PC-3 (cell line): ENCODE data around the gene DTNBP1. TPM values are rescaled to one million over a fixed set of nuclear protein-coding genes. Genes with fewer than 3 reads are reported as not detected.

Experiments
- ATAC-seq: fragments of 200-7000 bp; cut with Tn5 transposase; 2 replicates; pipeline ENCODE4 v1.9.1; 2020; ENCODE audit warnings: mild to moderate bottlenecking, moderate library complexity
- BruUV-seq: library from RNA; stranded (reverse); fragments of 400-500 nt; replicated peaks from 2 replicates; lab custom pipeline; 2021; lab: Mats Ljungman, UMichigan
- CTCF ChIA-PET: fragments of 300-600 bp; sonication (Branson Sonifier 250); formaldehyde crosslinking; loops from one replicate; lab custom pipeline; 2022; ENCODE audit warnings: antibody characterized with exemption; lab: Charles Lee
- POLR2A ChIA-PET: fragments of 300-600 bp; sonication (Branson Sonifier 250); formaldehyde crosslinking; loops from one replicate; lab custom pipeline; 2022; ENCODE audit warnings: antibody characterized with exemption; ENCODE audit not compliant: unreplicated experiment; lab: Charles Lee
- DNase-seq: peaks from one replicate; pipeline ENCODE4 v3.0.0-alpha.2; 2015
- H2AFZ ChIP-seq: fragments of 300-600 bp; sonication (generic); 2 replicates; pipeline ENCODE4 v1.6.0; 2016; ENCODE audit warnings: antibody characterized with exemption, low read length
- H3F3A ChIP-seq: fragments of 300-600 bp; sonication (generic); one replicate; pipeline ENCODE4 v1.6.0; 2017; ENCODE audit warnings: antibody characterized with exemption, low read length, control low read depth, mild to moderate bottlenecking; ENCODE audit not compliant: unreplicated experiment
- H3K27ac ChIP-seq: fragments of 300-600 bp; sonication (generic); 2 replicates; pipeline ENCODE4 v1.5.1; 2016; ENCODE audit warnings: mild to moderate bottlenecking, low read length
- H3K27me3 ChIP-seq: fragments of 300-600 bp; sonication (generic); 2 replicates; pipeline ENCODE4 v1.6.1; 2016; ENCODE audit warnings: low read length, mixed read lengths
- H3K36me3 ChIP-seq: fragments of 300-600 bp; sonication (generic); 2 replicates; pipeline ENCODE4 v1.6.1; 2016; ENCODE audit warnings: low read depth, mixed run types, low read length, mixed read lengths
- H3K4me1 ChIP-seq: fragments of 300-600 bp; sonication (generic); 2 replicates; pipeline ENCODE4 v1.5.1; 2016; ENCODE audit warnings: low read length; ENCODE audit not compliant: insufficient read depth
- H3K4me2 ChIP-seq: fragments of 300-600 bp; sonication (generic); 2 replicates; pipeline ENCODE4 v1.6.0; 2016; ENCODE audit warnings: low read length
- H3K4me3 ChIP-seq: fragments of 300-600 bp; sonication (generic); 2 replicates; pipeline ENCODE4 v1.5.1; 2016; ENCODE audit warnings: mild to moderate bottlenecking, low read length, mixed read lengths
- H3K79me2 ChIP-seq: fragments of 300-600 bp; sonication (generic); 2 replicates; pipeline ENCODE4 v1.6.1; 2017; ENCODE audit warnings: low read length, mixed read lengths
- H3K9ac ChIP-seq: fragments of 300-600 bp; sonication (generic); 2 replicates; pipeline ENCODE4 v1.6.0; 2016; ENCODE audit warnings: mild to moderate bottlenecking, low read length
- H3K9me2 ChIP-seq: fragments of 300-600 bp; sonication (generic); replicated peaks from 2 replicates; pipeline ENCODE4 v1.6.1; 2016; ENCODE audit warnings: mixed run types, low read length, mixed read lengths
- H3K9me3 ChIP-seq: fragments of 300-600 bp; sonication (generic); 2 replicates; pipeline ENCODE4 v1.6.1; 2016; ENCODE audit warnings: low read length, mixed read lengths
- H4K20me1 ChIP-seq: fragments of 300-600 bp; sonication (generic); 2 replicates; pipeline ENCODE4 v1.6.1; 2016; ENCODE audit warnings: low read length, mixed read lengths
- EZH2 ChIP-seq: fragments of 300-600 bp; sonication (generic); IDR thresholded peaks from one replicate; pipeline ENCODE4 v1.6.1; 2017; ENCODE audit warnings: antibody characterized with exemption, mild to moderate bottlenecking, low read length; ENCODE audit not compliant: unreplicated experiment
- EZH2phosphoT487 ChIP-seq: fragments of 300-600 bp; sonication (generic); IDR thresholded peaks from 2 replicates; pipeline ENCODE4 v1.6.1; 2018; ENCODE audit warnings: mild to moderate bottlenecking, antibody characterized with exemption, low read length, borderline replicate concordance
- intact Hi-C: fragments of 100-400 bp; cut with micrococcal nuclease; formaldehyde crosslinking; loops from 2 replicates; pipeline ENCODE4 v1.9.0; 2023
- total RNA-seq: library from RNA; depleted of rRNA; stranded (reverse); fragments of >200 nt; gene quantifications from 2 replicates; pipeline ENCODE4 v1.2.3, GENCODE V29; 2014
- TF ChIP-seq, protein P1 (sequence below): fragments of 300-600 bp; sonication (generic); conservative IDR thresholded peaks from 2 replicates; pipeline ENCODE4 v1.5.1; 2017; ENCODE audit warnings: antibody characterized with exemption, low read depth, mild to moderate bottlenecking, low read length

The DTNBP1 gene
- total RNA-seq, 1 experiment from 2014 or later: 7.9 TPM

DNA sequence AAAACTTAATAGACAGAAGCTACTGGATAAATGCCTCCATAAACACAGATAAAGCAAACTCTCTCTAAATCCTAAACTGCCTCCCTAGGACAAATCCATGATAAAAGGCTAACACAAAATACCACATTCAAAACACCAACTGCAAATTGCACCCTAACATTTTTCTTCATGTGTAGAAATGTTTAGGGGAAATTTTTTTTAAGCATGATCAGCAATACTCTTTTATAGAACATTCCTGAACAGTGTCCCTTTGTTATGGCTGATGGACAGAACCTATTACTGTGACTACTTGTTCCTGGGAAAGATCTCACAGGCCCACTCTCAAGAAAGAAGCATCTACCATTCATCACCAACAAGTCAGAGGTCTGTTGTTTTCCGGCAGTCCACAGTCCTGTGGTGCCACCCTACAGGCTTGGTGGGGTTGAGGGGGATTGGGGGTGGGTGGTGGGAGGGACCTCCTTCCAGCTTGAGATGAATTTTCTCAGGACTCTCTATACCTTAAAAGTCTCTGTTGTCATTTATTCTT is 64.5 kb downstream of the DTNBP1 start:
- Histone ChIP-seq H3K9me3 (no peaks in the 10 kb centered on the region), H3K4me3 (no peak overlapping the region), H3F3A (no peaks in the 10 kb centered on the region), H3K4me1 (no peaks in the 10 kb centered on the region), H3K36me3 (no peaks in the 10 kb centered on the region), H3K27ac (no peak overlapping the region), H3K4me2 (no peak overlapping the region), H3K79me2 (no peaks in the 10 kb centered on the region), H3K9me2 (no peaks in the 10 kb centered on the region), H3K27me3 (no peaks in the 10 kb centered on the region), H2AFZ (no peak overlapping the region), H4K20me1 (no peaks in the 10 kb centered on the region), H3K9ac (no peak overlapping the region)
- CTCF ChIA-PET: no interaction called here
- TF ChIP-seq EZH2: no peak
- TF ChIP-seq, protein P1, sequence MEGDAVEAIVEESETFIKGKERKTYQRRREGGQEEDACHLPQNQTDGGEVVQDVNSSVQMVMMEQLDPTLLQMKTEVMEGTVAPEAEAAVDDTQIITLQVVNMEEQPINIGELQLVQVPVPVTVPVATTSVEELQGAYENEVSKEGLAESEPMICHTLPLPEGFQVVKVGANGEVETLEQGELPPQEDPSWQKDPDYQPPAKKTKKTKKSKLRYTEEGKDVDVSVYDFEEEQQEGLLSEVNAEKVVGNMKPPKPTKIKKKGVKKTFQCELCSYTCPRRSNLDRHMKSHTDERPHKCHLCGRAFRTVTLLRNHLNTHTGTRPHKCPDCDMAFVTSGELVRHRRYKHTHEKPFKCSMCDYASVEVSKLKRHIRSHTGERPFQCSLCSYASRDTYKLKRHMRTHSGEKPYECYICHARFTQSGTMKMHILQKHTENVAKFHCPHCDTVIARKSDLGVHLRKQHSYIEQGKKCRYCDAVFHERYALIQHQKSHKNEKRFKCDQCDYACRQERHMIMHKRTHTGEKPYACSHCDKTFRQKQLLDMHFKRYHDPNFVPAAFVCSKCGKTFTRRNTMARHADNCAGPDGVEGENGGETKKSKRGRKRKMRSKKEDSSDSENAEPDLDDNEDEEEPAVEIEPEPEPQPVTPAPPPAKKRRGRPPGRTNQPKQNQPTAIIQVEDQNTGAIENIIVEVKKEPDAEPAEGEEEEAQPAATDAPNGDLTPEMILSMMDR: no peak
- no peak for TF ChIP-seq EZH2phosphoT487
- DNase-seq (no peak), ATAC-seq (no peak)
- intact Hi-C loops: no loop called here
- POLR2A ChIA-PET: no interaction called here
- BruUV-seq: no TSS peak

- DNase-seq (no peak), ATAC-seq (no peak)
- Histone ChIP-seq H3K27me3 (no peaks in the 10 kb centered on the region), H3K36me3 (no peaks in the 10 kb centered on the region), H2AFZ (no peak overlapping the region), H3K4me2 (no peak overlapping the region), H3K4me3 (no peak overlapping the region), H3K27ac (no peak overlapping the region), H3K4me1 (no peaks in the 10 kb centered on the region), H3F3A (no peaks in the 10 kb centered on the region), H3K79me2 (no peaks in the 10 kb centered on the region), H4K20me1 (no peaks in the 10 kb centered on the region), H3K9me3 (no peaks in the 10 kb centered on the region), H3K9ac (no peak overlapping the region), H3K9me2 (no peaks in the 10 kb centered on the region)
- CTCF ChIA-PET: interaction anchor here (0.7 kb wide), 1 partner anchor 917 kb away, joined by 3 read pairs; no protein-coding TSS in a partner anchor
- TF ChIP-seq EZH2 (no peak), EZH2phosphoT487 (no peak)
- TF ChIP-seq, protein P1: no peak
- POLR2A ChIA-PET: no interaction called here
- no TSS peak for BruUV-seq
- intact Hi-C loops: no loop called here
Observed at GRCh38 chr6:15596186-15596896, 66.5 kb downstream of the DTNBP1 start.
